Thoracic aorta (tissue), 2 donors: ENCODE data around the gene GABARAPL2. TPM values are rescaled to one million over a fixed set of nuclear protein-coding genes. Genes with fewer than 3 reads are reported as not detected.

Experiments
- ATAC-seq: fragments of 150-250 bp; one replicate; pipeline ENCODE4 v1.8.0; 2017; ENCODE audit warnings: low read depth; ENCODE audit not compliant: insufficient number of reproducible peaks, low FRiP score
- DNase-seq: peaks from one replicate; pipeline ENCODE4 v3.0.0-alpha.2; 2020; ENCODE audit warnings: low spot score
- H3K27ac ChIP-seq, 2 donors: fragments of 200-600 bp; sonication (generic); 1 replicate in 1 of 2; 2 replicates in 1 of 2; pipeline ENCODE4 v1.5.1; 2016; ENCODE audit warnings: mild to moderate bottlenecking in 2 of 2, moderate library complexity in 2 of 2
- H3K27me3 ChIP-seq: fragments of 200-600 bp; sonication (generic); replicated peaks from 2 replicates; pipeline ENCODE4 v1.6.0; 2016; ENCODE audit warnings: mild to moderate bottlenecking; ENCODE audit not compliant: insufficient read depth
- H3K36me3 ChIP-seq: fragments of 200-600 bp; sonication (generic); one replicate; pipeline ENCODE4 v1.5.1; 2016
- H3K4me1 ChIP-seq, 2 donors: fragments of 200-600 bp; sonication (generic); 1 replicate in 1 of 2; 2 replicates in 1 of 2; pipeline versions ENCODE4 v1.5.1 to v1.6.0; 2016; ENCODE audit warnings: low read depth in 2 of 2, mild to moderate bottlenecking in 1 of 2; ENCODE audit not compliant: control insufficient read depth in 1 of 2
- H3K4me3 ChIP-seq: fragments of 200-600 bp; sonication (generic); 2 replicates; pipeline ENCODE4 v1.5.1; 2016; ENCODE audit warnings: mild to moderate bottlenecking
- H3K9me3 ChIP-seq: fragments of 200-600 bp; sonication (generic); 2 replicates; pipeline ENCODE4 v1.5.1; 2016
- total RNA-seq, 2 donors: library from RNA; depleted of rRNA; stranded (reverse); fragments of >200 nt; gene quantifications; one replicate each; pipeline versions ENCODE4 v1.1.0 to v1.2.3, GENCODE V29; 2016
- TF ChIP-seq, protein P1 (sequence below): fragments of 200-600 bp; sonication (generic); IDR thresholded peaks from one replicate; pipeline ENCODE4 v1.5.1; 2019; ENCODE audit warnings: antibody characterized with exemption

Gene GABARAPL2
- total RNA-seq, 2 donors from 2014 or later = 101 to 122 TPM

DNA sequence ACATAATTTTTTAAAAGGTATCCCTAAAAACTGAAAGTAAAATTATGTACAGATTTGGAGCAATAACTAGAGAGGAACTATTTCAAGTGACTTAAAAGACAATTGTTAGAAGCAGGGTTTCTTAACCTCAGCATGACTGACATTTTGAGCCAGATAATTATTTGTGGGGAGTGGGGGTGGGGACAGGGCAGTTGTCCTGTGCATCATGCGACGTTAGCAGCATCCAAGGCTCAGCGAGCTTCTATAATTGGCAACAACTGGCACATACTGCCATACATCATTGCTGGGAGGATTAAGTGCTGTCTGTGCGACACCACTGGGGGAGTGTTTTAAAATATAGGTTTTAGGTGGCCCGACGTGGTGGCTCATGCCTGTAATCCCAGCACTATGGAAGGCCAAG, 27.1 kb downstream of the GABARAPL2 start:
- H3K4me1 ChIP-seq = peaks cover 9 to 58% of the 10 kb centered on the region in 2 donors
- H3K27me3 ChIP-seq = no peaks in the 10 kb centered on the region
- H3K36me3 ChIP-seq = peaks cover 12% of the 10 kb centered on the region
- TF ChIP-seq, protein P1, sequence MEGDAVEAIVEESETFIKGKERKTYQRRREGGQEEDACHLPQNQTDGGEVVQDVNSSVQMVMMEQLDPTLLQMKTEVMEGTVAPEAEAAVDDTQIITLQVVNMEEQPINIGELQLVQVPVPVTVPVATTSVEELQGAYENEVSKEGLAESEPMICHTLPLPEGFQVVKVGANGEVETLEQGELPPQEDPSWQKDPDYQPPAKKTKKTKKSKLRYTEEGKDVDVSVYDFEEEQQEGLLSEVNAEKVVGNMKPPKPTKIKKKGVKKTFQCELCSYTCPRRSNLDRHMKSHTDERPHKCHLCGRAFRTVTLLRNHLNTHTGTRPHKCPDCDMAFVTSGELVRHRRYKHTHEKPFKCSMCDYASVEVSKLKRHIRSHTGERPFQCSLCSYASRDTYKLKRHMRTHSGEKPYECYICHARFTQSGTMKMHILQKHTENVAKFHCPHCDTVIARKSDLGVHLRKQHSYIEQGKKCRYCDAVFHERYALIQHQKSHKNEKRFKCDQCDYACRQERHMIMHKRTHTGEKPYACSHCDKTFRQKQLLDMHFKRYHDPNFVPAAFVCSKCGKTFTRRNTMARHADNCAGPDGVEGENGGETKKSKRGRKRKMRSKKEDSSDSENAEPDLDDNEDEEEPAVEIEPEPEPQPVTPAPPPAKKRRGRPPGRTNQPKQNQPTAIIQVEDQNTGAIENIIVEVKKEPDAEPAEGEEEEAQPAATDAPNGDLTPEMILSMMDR = no peak
- ATAC-seq (no peak), DNase-seq (no peak)
- H3K27ac ChIP-seq = peak overlapping the region in 1 of 2 donors; percentile 7
- H3K4me3 ChIP-seq = no peak overlapping the region
- no peaks in the 10 kb centered on the region for H3K9me3 ChIP-seq

DNA sequence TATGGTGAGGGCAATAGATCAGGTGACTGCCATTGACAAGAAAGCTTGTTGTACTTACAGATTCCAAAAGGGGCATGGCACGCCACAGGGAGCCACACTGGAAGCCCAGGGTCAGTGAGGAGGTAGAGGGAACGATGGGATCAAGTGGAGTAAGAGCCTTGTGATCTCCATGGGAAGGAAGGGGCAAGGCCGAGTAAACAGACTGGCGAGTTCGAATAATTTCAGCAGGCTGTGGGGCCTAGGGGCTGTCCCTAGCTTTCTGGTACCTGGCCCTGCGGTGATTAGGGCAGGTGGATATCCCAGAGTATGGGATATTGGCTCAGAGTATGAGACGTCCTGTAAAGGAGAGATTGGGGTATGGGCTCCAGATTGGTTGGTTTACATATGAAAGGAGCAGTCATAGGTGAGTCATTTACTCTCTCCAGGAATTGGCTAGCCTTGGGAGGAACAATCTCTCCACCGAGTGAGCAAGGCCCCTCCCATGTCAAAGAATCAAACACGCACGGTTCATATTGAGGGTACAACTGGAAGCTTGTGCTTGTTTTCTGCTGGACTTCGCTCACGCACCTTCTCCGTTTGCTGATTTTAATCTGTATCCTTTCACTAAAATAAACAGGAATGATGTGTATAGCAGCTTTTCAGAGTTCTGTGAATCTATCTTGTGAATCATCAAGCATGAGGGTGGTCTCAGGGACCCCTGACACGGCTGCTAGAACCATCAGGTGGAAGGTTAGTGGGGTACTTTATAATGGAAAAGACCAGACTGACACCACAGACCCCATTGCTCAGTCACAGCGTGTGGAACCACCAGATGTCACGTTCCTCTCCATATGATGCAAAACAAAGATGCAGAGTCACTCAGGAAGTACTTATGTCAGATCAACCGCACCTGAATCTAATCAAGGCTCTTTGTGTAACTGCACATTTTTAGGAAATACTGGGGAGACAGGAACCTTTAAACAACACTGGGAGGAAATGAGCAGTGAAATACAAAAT, 27.9 kb downstream of the GABARAPL2 start:
- Histone ChIP-seq H3K9me3 (no peaks in the 10 kb centered on the region), H3K27ac (peak overlapping the region in 1 of 2 donors; percentile 32), H3K4me3 (no peak overlapping the region), H3K36me3 (peaks cover 12% of the 10 kb centered on the region), H3K4me1 (peaks cover 9 to 51% of the 10 kb centered on the region in 2 donors), H3K27me3 (no peaks in the 10 kb centered on the region)
- DNase-seq (no peak), ATAC-seq (no peak)
- TF ChIP-seq, protein P1 = no peak

DNA sequence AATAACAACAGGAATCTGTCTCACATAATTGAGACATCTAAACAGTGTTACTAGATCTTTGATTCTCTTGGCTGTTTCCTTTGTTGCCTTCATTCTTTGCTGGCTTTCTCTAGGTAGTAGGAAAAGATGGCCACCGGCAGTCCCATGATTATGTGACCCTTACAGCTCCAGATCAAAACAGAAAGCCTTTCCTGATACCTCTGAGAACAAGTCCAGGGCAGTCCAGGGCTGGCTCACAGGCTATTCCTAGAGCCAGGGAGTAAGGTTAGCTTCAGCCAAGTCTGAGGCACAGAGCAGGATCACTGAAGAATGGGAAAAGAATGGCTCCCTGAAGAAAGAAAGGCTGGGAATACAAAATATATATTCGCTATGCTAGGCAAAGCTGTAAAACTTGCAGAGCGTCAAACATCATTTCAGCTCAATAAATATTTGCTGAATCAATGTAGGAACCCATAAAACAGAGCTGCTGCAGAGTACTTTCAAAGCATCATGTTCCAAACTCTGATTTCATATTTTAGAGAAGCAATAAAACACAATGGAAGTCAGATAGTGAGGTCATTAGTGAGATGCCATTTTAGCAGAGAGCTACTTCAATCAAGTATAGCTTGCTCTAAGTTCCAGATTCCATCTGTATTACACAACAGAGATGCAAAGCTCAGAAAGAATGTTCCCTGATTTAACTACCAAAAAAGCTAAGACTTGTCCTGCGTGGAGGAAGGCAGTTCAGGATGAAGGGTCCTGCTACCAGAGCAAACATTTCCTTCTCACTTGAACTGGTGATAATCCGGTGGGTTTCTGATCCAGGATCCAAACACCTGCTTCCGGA, 33.5 kb downstream of the GABARAPL2 start:
- Histone ChIP-seq H3K27me3 (no peaks in the 10 kb centered on the region), H3K27ac (peak overlapping the region; percentile 55 to 58), H3K36me3 (peaks cover 34% of the 10 kb centered on the region), H3K4me1 (peaks cover 0 to 22% of the 10 kb centered on the region in 2 donors), H3K4me3 (no peak overlapping the region), H3K9me3 (no peaks in the 10 kb centered on the region)
- DNase-seq (no peak), ATAC-seq (no peak)
- TF ChIP-seq, protein P1 = no peak

DNA sequence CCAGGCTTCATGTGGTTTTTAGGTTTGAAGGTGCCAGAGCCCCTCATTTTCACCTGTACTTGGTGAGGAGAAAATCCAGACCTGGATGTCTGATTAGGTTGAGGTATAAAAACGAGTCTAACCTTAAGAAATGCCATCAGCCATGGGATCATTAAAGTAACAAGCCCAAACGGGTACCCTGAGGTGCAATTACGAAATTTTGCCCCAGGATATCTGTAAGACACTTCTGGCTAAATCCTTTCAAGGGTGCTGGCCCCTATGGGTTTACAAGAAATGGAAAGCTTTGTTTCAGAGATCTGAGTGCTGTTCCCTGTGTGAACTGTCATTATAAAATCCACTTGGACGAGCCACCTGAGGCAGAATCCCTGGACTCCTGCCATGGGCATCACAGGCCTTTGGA, 37.1 kb downstream of the GABARAPL2 start:
- Histone ChIP-seq H3K4me1 (peaks cover 0 to 13% of the 10 kb centered on the region in 2 donors), H3K27ac (no peak overlapping the region), H3K9me3 (no peaks in the 10 kb centered on the region), H3K36me3 (peaks cover 28% of the 10 kb centered on the region), H3K27me3 (no peaks in the 10 kb centered on the region), H3K4me3 (no peak overlapping the region)
- ATAC-seq = no peak
- no peak for DNase-seq
- TF ChIP-seq, protein P1 = no peak

DNA sequence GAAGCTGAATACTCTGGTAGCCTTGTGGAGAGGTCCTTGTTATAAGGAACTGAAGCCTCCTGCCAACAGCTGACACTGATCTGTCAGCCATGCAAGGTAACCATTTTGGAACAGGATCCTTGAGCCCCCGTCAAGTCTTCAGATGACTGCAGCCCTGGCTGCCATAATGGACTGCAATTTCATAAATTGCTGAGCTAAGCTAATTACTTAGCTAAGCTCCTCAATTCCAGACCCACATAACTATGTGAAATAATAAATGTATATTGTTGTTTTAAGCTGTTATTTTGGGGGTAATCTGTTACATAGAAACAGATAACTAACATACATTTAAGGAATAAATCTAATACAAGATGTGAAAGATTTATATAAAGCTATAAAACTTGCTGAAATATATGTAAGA, 40.3 kb downstream of the GABARAPL2 start:
- Histone ChIP-seq H3K4me1 (no peaks in the 10 kb centered on the region), H3K36me3 (peaks cover 28% of the 10 kb centered on the region), H3K4me3 (no peak overlapping the region), H3K9me3 (no peaks in the 10 kb centered on the region), H3K27me3 (no peaks in the 10 kb centered on the region), H3K27ac (no peak overlapping the region)
- ATAC-seq (no peak), DNase-seq (no peak)
- TF ChIP-seq, protein P1 = no peak
